MM.1S (cell line): Measurements from ENCODE around the gene CALCB.
A peak's percentile ranks its signal among the peaks of the same experiment; 100 is the strongest.

Source experiments
- DNase-seq: peaks from one replicate; pipeline ENCODE4 v3.0.0-alpha.2; 2015
- H2AFZ ChIP-seq: fragments of 300-600 bp; sonication (generic); 2 replicates; pipeline ENCODE4 v1.6.0; 2016; ENCODE audit warnings: antibody characterized with exemption, low read length
- H3F3A ChIP-seq: fragments of 300-600 bp; sonication (generic); 2 replicates; pipeline ENCODE4 v1.6.1; 2016; ENCODE audit warnings: mild to moderate bottlenecking, antibody characterized with exemption, low read length, moderate library complexity, mixed read lengths; ENCODE audit not compliant: insufficient read depth
- H3K27ac ChIP-seq: fragments of 300-600 bp; sonication (generic); 2 replicates; pipeline ENCODE4 v1.5.1; 2016; ENCODE audit warnings: mild to moderate bottlenecking, low read length
- H3K27me3 ChIP-seq: fragments of 300-600 bp; sonication (generic); replicated peaks from 2 replicates; pipeline ENCODE4 v1.6.0; 2016; ENCODE audit warnings: low read length; ENCODE audit not compliant: insufficient read depth
- H3K36me3 ChIP-seq: fragments of 300-600 bp; sonication (generic); replicated peaks from 2 replicates; pipeline ENCODE4 v1.6.1; 2016; ENCODE audit warnings: mild to moderate bottlenecking, low read length, mixed read lengths; ENCODE audit not compliant: insufficient read depth
- H3K4me1 ChIP-seq: fragments of 300-600 bp; sonication (generic); 2 replicates; pipeline ENCODE4 v1.6.1; 2016; ENCODE audit warnings: low read length, mixed read lengths
- H3K4me2 ChIP-seq: fragments of 300-600 bp; sonication (generic); 2 replicates; pipeline ENCODE4 v1.6.0; 2016; ENCODE audit warnings: low read depth, low read length
- H3K4me3 ChIP-seq: fragments of 300-600 bp; sonication (generic); 2 replicates; pipeline ENCODE4 v1.5.1; 2016; ENCODE audit warnings: low read length, mixed read lengths
- H3K79me2 ChIP-seq: fragments of 300-600 bp; sonication (generic); 2 replicates; pipeline ENCODE4 v1.6.1; 2016; ENCODE audit warnings: mixed run types, low read length, mixed read lengths
- H3K9ac ChIP-seq: fragments of 300-600 bp; sonication (generic); 2 replicates; pipeline ENCODE4 v1.6.1; 2016; ENCODE audit warnings: low read length, mixed read lengths
- H3K9me2 ChIP-seq: fragments of 300-600 bp; sonication (generic); replicated peaks from 2 replicates; pipeline ENCODE4 v1.6.1; 2016; ENCODE audit warnings: mild to moderate bottlenecking, low read length, mixed read lengths; ENCODE audit not compliant: insufficient read depth
- H3K9me3 ChIP-seq: fragments of 300-600 bp; sonication (generic); replicated peaks from 2 replicates; pipeline ENCODE4 v1.6.1; 2016; ENCODE audit warnings: mild to moderate bottlenecking, low read length, mixed read lengths; ENCODE audit not compliant: insufficient read depth
- H4K20me1 ChIP-seq: fragments of 300-600 bp; sonication (generic); 2 replicates; pipeline ENCODE4 v1.6.1; 2016; ENCODE audit warnings: mild to moderate bottlenecking, low read length, moderate library complexity, mixed read lengths; ENCODE audit not compliant: insufficient read depth
- CTCF ChIP-seq: fragments of 300-600 bp; sonication (generic); IDR thresholded peaks from 2 replicates; pipeline ENCODE4 v1.5.1; 2016; ENCODE audit warnings: antibody characterized with exemption, low read length, mixed read lengths
- EZH2 ChIP-seq: fragments of 300-600 bp; sonication (generic); optimal IDR thresholded peaks from 2 replicates; pipeline ENCODE3; 2017; ENCODE audit warnings: low read depth, mild to moderate bottlenecking, antibody characterized with exemption, low read length, mixed read lengths
- EZH2phosphoT487 ChIP-seq: fragments of 300-600 bp; sonication (generic); IDR thresholded peaks from 2 replicates; pipeline ENCODE4 v1.6.1; 2018; ENCODE audit warnings: antibody characterized with exemption, low read length

CALCB gene

GRCh38 chr11:15071556-15072255 is 1.7 kb upstream of the CALCB start:
- Histone ChIP-seq H3K9ac (no peak overlapping the region), H2AFZ (no peak overlapping the region), H3K27ac (no peak overlapping the region), H3K4me3 (no peak overlapping the region), H3K36me3 (no peaks in the 10 kb centered on the region), H3F3A (no peaks in the 10 kb centered on the region), H3K4me2 (no peak overlapping the region), H3K9me2 (no peaks in the 10 kb centered on the region), H4K20me1 (no peaks in the 10 kb centered on the region), H3K27me3 (no peaks in the 10 kb centered on the region), H3K4me1 (peaks cover 6% of the 10 kb centered on the region; the same call in 1 of the 2 replicates), H3K79me2 (no peaks in the 10 kb centered on the region), H3K9me3 (no peaks in the 10 kb centered on the region)
- DNase-seq: no peak
- TF ChIP-seq EZH2 (no peak), CTCF (no peak), EZH2phosphoT487 (no peak)

GRCh38 chr11:15072551-15073143 is 746 bp upstream of the CALCB start:
- Histone ChIP-seq H3K4me3 (no peak overlapping the region), H3K9ac (no peak overlapping the region), H3K27me3 (no peaks in the 10 kb centered on the region), H3K79me2 (no peaks in the 10 kb centered on the region), H3K9me2 (no peaks in the 10 kb centered on the region), H3K36me3 (no peaks in the 10 kb centered on the region), H3K27ac (no peak overlapping the region), H4K20me1 (no peaks in the 10 kb centered on the region), H3F3A (no peaks in the 10 kb centered on the region), H3K4me2 (no peak overlapping the region), H3K4me1 (peaks cover 6% of the 10 kb centered on the region; the same call in 1 of the 2 replicates), H3K9me3 (no peaks in the 10 kb centered on the region), H2AFZ (no peak overlapping the region)
- DNase-seq: no peak
- TF ChIP-seq CTCF: no peak
- no peak for TF ChIP-seq EZH2
- TF ChIP-seq EZH2phosphoT487: no peak

- H3K4me3 ChIP-seq: peak overlapping the region; percentile 52
- no peaks in the 10 kb centered on the region for H3K27me3 ChIP-seq
- TF ChIP-seq EZH2: no peak
- TF ChIP-seq CTCF: peak; percentile 77
- peak overlapping the region; percentile 71 for H3K4me2 ChIP-seq
- DNase-seq: peak; percentile 79
- peaks cover 6% of the 10 kb centered on the region; the same call in 1 of the 2 replicates for H3K4me1 ChIP-seq
- no peaks in the 10 kb centered on the region for H3F3A ChIP-seq
- no peaks in the 10 kb centered on the region for H4K20me1 ChIP-seq
- H3K9me2 ChIP-seq: no peaks in the 10 kb centered on the region
- H2AFZ ChIP-seq: peak overlapping the region; percentile 64
- H3K9ac ChIP-seq: peak overlapping the region; percentile 20; the same call in 1 of the 2 replicates
- no peaks in the 10 kb centered on the region for H3K36me3 ChIP-seq
- no peaks in the 10 kb centered on the region for H3K79me2 ChIP-seq
- no peaks in the 10 kb centered on the region for H3K9me3 ChIP-seq
- H3K27ac ChIP-seq: peak overlapping the region; percentile 26; the same call in 1 of the 2 replicates
Measured at GRCh38 chr11:15074206-15075161, 1.1 kb downstream of the CALCB start.
